ENCODE data around the gene BLMH. TPM values are rescaled to one million over a fixed set of nuclear protein-coding genes. Genes with fewer than 3 reads are reported as not detected.

BLMH gene
- total and polyA plus RNA-seq, 10 of the 15 experiments (the other 5 are each of a cell fraction or from before 2014, with no cell fraction given) = 16.1 to 63.9 (median 54.0) TPM

DNA sequence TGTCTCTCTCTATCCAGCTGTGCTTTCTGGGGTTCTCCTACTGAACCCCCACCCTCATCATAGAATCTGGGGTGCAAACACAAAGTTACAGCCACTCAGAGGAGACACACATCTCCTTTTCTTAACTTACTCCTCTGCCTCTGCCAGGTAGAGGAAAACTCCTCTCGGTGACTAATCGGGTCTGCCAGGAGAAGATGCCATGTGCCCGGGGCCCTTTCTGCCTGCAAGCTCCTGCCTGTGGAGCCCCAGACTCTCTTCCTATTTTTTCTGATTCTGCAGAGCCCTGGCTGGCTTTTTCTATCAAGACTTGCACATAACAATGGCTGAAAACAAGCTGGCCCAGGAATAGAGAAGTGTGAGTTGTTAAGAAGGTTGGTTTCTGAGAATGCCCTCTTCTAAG lies 66.6 kb downstream of the BLMH start (continued):
- TF ChIP-seq IKZF1 (conservative IDR thresholded peaks at IDR 0.05) = no peak

DNA sequence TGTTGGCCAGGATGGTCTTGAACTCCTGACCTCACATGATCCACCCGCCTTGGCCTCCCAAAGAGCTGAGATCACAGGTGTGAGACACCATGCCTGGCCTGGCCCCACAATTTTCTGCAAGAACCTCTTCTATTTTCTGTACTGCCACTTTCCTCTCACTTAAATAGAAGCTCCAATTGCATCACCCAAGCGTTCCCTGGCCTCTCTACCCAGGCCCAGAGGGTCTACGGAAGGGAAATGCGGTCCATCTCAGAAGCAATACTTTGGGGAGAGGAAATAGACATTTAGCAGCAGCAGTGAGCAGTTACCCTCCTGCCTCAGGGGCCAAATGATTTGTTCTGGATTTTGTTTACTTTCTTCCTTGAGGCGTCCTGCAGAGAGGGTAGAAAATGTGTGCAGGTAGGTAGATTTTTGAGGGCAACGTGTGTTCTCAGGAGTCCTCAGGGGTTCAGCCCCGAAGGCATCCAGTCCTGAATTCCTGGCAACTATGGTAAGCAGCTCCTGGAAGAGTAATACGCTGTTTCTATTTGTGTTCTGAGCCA lies 67.3 kb downstream of the BLMH start:
- POLR2A ChIA-PET = interaction anchor here (0.6 kb wide), 2 partner anchors 11 to 81 kb away, joined by 5 read pairs; no protein-coding TSS in a partner anchor
- no peaks in the 10 kb centered on the region for H3K4me1 ChIP-seq (ENCODE audit: control insufficient read depth, insufficient read depth, low read length)
- ATAC-seq (no peak), FAIRE-seq (no peak), DNase-seq (ENCODE audit: low read depth, low spot score) (no peak)
- no peaks in the 10 kb centered on the region for H3K79me2 ChIP-seq (ENCODE audit: control insufficient read depth, insufficient read depth, low read length)
- in situ Hi-C loops (cut with MboI) = no loop called here
- H2AFZ ChIP-seq (ENCODE audit: control insufficient read depth, low read depth, low read length) = no peak overlapping the region
- no peaks in the 10 kb centered on the region for H3K27me3 ChIP-seq (replicated peaks in 1 of 2; ENCODE audit: control insufficient read depth in 2 of 2, insufficient read depth in 2 of 2, low read length in 1 of 2)
- TF ChIP-seq, protein P1, sequence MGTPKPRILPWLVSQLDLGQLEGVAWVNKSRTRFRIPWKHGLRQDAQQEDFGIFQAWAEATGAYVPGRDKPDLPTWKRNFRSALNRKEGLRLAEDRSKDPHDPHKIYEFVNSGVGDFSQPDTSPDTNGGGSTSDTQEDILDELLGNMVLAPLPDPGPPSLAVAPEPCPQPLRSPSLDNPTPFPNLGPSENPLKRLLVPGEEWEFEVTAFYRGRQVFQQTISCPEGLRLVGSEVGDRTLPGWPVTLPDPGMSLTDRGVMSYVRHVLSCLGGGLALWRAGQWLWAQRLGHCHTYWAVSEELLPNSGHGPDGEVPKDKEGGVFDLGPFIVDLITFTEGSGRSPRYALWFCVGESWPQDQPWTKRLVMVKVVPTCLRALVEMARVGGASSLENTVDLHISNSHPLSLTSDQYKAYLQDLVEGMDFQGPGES (IDR thresholded peaks at IDR 0.05) = no peak
- TF ChIP-seq ZNF384 (IDR thresholded peaks at IDR 0.05; ENCODE audit: borderline replicate concordance, low read depth, low read length) = no peak
- TF ChIP-seq HDGF (IDR thresholded peaks at IDR 0.05) = no peak
- TF ChIP-seq MXI1 (IDR thresholded peaks at IDR 0.05; ENCODE audit: low read depth, low read length) = no peak
- no peak for TF ChIP-seq SP1 (IDR thresholded peaks at IDR 0.05; ENCODE audit: low read depth, low read length)
- TF ChIP-seq KDM1A (IDR thresholded peaks at IDR 0.05; ENCODE audit: borderline replicate concordance) = no peak
- TF ChIP-seq ATF7 (IDR thresholded peaks at IDR 0.05; ENCODE audit: low read depth) = no peak
- TF ChIP-seq CBX5 (IDR thresholded peaks at IDR 0.05; ENCODE audit: low read depth) = no peak
- TF ChIP-seq RFX5 (IDR thresholded peaks at IDR 0.05; ENCODE audit: low read depth, low read length) = no peak
- no peak for TF ChIP-seq SREBF1 (IDR thresholded peaks at IDR 0.05; ENCODE audit: low read length)
- no peak for TF ChIP-seq NFYB (IDR thresholded peaks at IDR 0.05; ENCODE audit: insufficient read depth, low read depth, low read length)
- H3K4me2 ChIP-seq (ENCODE audit: control insufficient read depth, insufficient read depth) = no peak overlapping the region
- no peak overlapping the region for H3K27ac ChIP-seq (ENCODE audit: control insufficient read depth, insufficient read depth)
- no peaks in the 10 kb centered on the region for H3K9me3 ChIP-seq (replicated peaks; ENCODE audit: control insufficient read depth, insufficient read depth, low read length)
- 60% methylated on average over 8 of the region's 8 CpGs for WGBS (ENCODE audit: insufficient coverage, insufficient replicate concordance, low lambda C conversion rate, missing lambda C conversion rate)
- H4K20me1 ChIP-seq (ENCODE audit: control insufficient read depth, insufficient read depth) = no peaks in the 10 kb centered on the region
- H3K9ac ChIP-seq (ENCODE audit: control insufficient read depth, insufficient read depth, low read length) = no peak overlapping the region
- intact Hi-C loops (cut with micrococcal nuclease; ENCODE audit: unreplicated experiment) = no loop called here
- RAD21 ChIA-PET (ENCODE audit: unreplicated experiment) = interaction anchor here (1.0 to 1.6 kb wide), 2 partner anchors 11 to 98 kb away, joined by 3 read pairs; partner anchors contain the start of gene SLC6A4
- CTCF ChIA-PET = interaction anchor here (1.1 to 3.8 kb wide), 4 partner anchors 12 to 112 kb away, joined by 3 to 12 read pairs (median 10); no protein-coding TSS in a partner anchor
- H3K36me3 ChIP-seq (ENCODE audit: control insufficient read depth in 2 of 2, insufficient read depth in 2 of 2, low read length in 1 of 2) = no peaks in the 10 kb centered on the region
- BruUV-seq (replicated peaks) = no TSS peak
- no peak overlapping the region for H3K4me3 ChIP-seq
- SMC1A ChIA-PET (ENCODE audit: uncharacterized antibody, unreplicated experiment) = interaction anchor here (1.2 to 2.6 kb wide), 6 partner anchors 10 to 99 kb away, joined by 3 to 9 read pairs (median 5); partner anchors contain the start of gene SLC6A4

Data from GM12878 (cell line).